Placental pericyte (primary cell): Measurements from ENCODE around the gene ROPN1B. TPM values are rescaled to one million over a fixed set of nuclear protein-coding genes. Genes with fewer than 3 reads are reported as not detected.

Experiments used
- small RNA-seq: library from RNA; depleted of rRNA; stranded (forward); fragments of <200 nt; gene quantifications from one replicate; pipeline ENCODE3, GENCODE V24; 2012; ENCODE audit warnings: low replicate concordance
- total RNA-seq: library from RNA; depleted of rRNA; stranded (reverse); fragments of >200 nt; gene quantifications from 2 replicates; pipeline ENCODE4 v1.2.3, GENCODE V29; 2012

ROPN1B gene
- not detected in 2 replicates for total RNA-seq

DNA sequence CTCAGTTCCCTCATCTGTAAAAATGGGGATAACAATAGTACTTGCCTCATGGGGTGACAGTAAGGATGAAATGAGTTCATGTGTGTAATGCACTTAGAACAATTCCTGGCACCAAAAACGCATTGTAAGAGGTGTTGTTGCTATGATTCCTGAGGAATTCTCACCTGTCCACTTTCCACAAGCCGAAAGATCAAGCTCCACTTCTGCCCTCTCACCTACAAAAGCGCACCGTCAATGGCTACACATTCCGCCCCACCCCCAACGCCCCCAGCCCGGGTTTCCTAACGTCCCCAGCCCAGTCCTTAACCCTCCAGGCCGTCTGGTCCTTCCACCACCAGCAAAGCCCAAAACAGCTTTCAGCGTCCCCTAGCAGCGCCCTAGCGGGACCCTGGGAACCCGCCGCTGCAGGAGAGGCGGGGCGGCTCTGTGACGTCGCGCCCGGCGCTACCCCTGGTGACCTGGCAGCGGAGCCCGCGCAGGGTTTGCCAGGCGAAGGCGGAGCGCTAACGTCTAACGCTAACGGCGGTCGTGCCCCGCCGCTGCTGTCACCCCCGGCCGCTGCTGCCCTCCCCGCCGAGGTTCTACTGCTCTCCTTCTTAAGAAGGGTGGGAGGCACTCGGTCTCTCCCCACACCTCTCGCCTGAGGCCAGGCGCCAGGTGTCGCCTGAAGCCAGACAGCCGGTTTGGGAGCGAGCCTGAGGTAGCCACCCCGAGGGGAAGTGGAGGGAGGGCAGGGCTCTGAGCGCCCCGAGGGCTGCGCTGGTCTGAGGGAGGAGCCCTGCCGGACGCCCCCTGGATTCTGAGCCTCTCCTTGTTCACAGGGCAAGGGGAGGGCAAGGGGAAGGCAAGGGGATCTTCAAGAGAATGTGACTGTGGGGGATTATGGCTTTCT lies at the start of gene ROPN1B:
Gene ROPN1B, plus strand, starts transcription at position 478 of the 892 bp plus-strand sequence. CDS start 2,877 bp downstream, outside the sequence.

Small RNAs within 50 kb of the gene (small RNA-seq; reads per million reads assigned to genes)
- not detected for gene AC092903.1

Other genes starting within 250 kb of the ROPN1B start
- 37.8 and 54.7 TPM in 2 replicates for gene SLC41A3, start 114.9 kb downstream of the ROPN1B start, total RNA-seq
- 0.44 and 1.3 TPM in 2 replicates for gene ALDH1L1, start 211.4 kb downstream of the ROPN1B start, total RNA-seq